HT1080 (cell line): ENCODE results near the gene YOD1. TPM values are rescaled to one million over a fixed set of nuclear protein-coding genes. Genes with fewer than 3 reads are reported as not detected.

Source experiments
- DNase-seq: peaks from one replicate; pipeline ENCODE4 v3.0.0-alpha.2; 2015; ENCODE audit warnings: low read depth
- polyA plus RNA-seq, 2 experiments: library from polyadenylated mRNA; depleted of rRNA; stranded (reverse); fragments of >200 nt; gene quantifications; 2 replicates each; pipeline ENCODE4 v1.2.3, GENCODE V29; 2015
- total RNA-seq: library from RNA; depleted of rRNA; stranded (reverse); fragments of >200 nt; shearing (Covaris generic); gene quantifications from 2 replicates; pipeline ENCODE4 v1.2.3, GENCODE V29; 2014; rRNA removed

The YOD1 gene
- 9.6 and 9.8 TPM in 2 replicates for total RNA-seq
- 6.8 and 8.8 TPM in 2 replicates for polyA plus RNA-seq (2015; cell fraction: cytosol; rRNA removed)
- 15.1 and 17.7 TPM in 2 replicates for polyA plus RNA-seq (2015; cell fraction: nucleus; rRNA removed)

DNA sequence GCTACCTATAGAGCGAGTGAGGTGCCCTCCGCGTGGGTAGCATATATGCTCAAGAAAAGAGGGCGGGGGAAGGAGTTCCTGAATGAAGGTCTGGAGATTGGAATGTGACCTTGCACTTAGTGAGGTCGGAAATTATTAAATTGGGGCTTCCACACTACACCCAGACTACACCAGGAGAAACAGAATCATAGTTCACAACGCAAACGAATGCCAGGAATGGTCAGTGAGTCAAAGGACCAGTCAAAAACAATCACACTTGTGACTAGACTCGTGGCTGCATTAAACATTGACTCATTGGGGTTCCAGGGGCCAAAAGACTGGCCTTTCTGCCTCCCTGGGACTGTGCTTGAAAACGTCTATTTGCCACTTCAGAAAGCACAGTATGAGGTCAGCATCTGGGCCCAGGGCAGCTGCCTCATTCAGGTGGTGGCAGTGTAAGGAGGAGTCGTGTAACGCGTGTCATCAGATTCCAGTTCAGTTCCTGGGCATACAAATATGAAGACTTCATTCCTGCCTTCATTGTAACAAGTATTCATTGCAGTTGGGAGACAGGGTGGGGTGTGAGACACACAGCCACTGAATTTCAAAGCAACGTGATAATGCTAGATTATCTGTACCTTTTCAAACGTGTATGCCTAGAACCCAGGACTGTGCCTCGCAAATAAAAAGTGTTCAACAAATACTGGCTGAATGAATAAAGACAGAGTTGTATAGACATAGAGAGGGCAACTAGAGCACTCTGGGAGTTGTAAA, at the start of gene YOD1:
Gene YOD1, minus strand, starts transcription at position 18 of the 753 bp plus-strand sequence. CDS start 178 bp downstream, outside the sequence.
- DNase-seq = peak; percentile 75

DNA sequence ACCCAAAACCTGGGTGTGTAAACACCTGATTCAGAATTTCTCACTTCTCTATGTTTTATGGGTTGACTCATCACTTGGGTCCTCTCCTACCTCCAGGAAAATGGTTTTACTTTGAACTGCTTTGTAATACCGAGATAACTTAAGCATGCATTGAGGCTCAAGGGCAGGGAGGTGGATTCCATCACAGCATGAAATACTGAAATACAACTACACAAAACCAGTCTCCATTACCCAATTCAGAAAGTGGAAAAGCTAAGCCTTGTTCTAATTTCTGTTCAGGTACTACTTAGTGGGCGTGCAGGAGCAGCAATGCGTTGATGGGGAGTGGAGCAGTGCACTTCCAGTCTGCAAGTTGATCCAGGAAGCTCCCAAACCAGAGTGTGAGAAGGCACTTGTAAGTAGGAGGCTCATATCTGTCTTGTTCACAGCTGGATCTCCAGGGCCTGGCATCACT, 46.9 kb upstream of the YOD1 start:
- DNase-seq = no peak

DNA sequence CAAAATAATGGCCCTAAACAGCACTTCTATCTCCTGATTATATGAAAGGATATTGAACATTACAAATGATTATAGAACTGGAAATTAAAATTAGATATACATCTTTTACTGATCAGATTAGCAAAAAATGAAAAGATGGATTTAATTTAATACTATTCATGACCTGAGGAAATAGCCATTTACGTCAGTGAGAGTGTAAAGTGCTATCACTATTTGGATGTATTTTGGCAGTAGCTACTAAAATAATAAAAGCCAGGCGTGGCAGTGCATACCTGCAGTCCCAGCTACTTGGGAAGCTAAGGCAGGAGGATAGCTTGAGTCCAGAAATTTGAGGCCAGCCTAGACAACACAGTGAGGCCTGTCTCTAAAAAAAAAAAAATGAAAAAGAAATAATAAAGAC, 42.9 kb upstream of the YOD1 start:
- no peak for DNase-seq

DNA sequence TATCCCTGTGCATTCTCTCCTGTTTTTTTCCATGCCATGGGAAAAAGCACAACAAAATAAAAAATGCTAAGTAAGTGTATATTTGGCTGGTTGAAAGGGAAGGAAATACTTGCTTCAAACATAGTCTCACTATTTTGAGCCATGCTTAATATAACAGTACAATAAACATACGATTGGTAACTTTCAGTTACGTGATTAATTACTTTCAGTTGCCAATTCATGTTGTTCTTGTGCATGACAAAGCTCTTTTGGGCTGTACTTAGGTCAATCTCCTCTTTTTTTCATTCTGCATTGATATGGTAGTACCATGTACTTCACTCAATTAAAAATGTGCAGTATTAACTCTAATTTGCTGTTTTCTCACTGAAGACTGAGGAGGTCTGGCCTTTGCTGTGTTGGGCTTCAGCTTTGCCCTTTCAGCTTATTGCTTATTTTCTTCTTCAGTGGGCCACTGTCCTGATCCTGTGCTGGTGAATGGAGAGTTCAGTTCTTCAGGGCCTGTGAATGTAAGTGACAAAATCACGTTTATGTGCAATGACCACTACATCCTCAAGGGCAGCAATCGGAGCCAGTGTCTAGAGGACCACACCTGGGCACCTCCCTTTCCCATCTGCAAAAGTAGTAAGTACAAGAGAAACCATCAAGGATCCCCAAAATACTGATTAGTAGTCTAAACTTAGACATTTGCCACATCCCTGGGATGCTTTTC, 40.3 kb upstream of the YOD1 start:
- DNase-seq = no peak

DNA sequence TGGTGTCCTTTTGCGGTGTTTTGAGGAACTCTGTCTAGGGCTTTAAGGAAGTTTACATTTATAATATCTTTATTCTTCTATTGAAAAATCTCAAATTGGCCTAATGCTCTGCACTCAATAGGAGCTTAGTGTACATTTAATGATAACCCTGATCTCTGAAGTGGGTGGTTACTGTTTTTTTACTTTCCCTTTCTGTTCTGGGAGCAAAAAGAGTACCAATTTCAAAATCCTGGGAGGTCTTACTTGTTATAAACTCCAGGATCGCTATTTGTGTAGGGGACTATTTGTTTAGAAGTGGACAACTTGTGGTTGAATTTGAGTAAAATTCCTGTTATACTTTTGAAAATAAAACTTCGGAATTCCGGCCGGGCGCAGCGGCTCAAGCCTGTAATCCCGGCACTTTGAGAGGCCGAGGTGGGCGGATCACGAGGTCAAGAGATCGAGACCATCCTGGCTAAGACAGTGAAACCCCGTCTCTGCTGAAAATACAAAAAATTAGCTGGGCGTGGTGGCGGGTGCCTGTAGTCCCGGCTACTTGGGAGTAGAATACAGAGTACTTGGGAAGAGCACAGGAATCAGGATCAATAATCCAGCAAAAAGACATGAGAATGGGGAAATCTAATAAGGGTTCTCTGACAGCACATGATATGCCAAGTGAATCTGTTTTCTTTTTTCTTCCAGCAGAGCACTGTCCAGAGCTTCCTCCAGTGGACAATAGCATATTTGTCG, 38.8 kb upstream of the YOD1 start:
- DNase-seq = no peak

DNA sequence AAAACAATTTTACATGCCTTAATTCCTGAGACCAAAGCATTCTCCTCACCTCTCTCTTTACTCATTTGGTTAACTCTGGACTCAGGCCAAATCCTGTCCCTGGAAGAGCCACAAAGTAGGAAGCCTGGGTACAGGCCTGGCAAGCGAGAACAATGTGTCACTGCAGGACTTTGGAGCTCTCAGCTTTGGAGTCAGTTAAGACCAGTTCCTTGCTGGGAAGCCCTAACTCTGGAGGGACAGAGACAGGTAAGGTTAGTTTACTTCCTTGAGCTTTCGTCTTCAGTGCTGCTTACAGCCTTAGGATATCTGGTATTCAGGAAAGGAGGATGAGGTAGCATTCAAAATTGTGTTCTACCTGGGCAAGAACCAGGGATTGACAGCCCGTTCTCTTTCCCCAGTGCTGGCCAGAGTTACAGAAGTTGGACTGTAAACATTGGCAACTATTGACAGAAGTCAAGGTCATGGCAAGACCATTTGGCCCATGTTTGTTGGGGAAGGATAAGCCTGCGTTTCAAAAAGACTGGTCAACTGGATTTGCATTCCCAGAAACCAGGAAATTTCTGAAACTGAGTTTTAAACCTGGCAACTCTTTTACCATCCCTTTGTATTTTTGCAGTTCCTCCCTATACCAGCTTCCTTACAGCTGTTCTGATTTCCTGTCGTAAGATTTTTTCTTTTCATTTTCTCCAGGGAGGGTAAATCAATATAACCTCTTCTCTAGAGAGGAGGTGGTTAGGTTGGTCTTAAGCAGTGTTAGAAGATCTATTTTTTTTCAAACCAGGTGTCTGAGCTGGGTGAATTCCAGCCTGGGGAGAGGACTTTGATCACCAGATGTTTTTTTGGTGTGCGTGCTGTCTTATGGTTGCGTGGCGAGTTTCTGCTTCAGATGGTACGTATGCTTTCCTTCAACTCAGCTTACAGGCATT, 38.0 kb upstream of the YOD1 start, which contains the start of gene C4BPB:
Gene C4BPB, plus strand, starts transcription at position 160 of the 926 bp plus-strand sequence. Its CDS starts 672 bp downstream, at position 832.
- DNase-seq = peak; percentile 25

DNA sequence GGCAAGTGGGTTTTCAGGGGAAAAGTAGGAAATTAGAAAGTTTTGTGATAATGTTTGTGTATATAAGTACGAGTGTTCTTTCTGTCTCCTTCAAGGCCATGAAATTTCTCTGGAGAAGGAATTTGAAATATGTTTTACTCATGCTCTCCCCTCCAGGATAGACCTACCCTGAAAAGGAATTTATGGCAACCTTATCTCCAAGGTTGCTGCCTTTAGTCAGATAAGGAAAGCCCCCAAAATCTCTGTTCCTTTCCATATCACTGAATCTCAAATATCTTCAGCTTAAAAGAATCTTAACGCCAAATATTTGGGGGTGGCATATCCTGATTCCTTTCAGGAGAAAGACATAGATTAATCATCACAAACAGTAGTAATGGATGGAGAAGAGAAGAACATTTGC, 37.2 kb upstream of the YOD1 start:
- no peak for DNase-seq

DNA sequence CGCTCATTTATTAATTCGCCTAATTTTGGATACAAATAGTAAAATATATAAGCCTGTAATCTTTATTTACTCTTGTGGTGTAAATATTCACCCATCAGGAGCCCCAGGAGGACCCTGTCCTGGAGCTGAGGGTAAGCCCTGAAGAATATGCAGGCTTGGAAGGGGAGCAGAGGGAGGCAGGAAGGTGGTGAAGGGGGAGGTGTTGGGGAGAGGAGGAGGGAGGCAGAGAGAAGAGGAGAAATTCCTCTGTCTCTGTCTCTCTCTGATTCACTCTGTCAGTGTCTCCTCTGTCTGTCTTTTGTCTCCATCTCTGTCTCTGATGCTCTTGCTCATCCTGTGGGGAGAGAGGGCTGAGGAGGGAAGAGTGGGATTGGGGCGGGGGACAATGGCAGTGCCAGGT, 34.9 kb upstream of the YOD1 start:
- no peak for DNase-seq

DNA sequence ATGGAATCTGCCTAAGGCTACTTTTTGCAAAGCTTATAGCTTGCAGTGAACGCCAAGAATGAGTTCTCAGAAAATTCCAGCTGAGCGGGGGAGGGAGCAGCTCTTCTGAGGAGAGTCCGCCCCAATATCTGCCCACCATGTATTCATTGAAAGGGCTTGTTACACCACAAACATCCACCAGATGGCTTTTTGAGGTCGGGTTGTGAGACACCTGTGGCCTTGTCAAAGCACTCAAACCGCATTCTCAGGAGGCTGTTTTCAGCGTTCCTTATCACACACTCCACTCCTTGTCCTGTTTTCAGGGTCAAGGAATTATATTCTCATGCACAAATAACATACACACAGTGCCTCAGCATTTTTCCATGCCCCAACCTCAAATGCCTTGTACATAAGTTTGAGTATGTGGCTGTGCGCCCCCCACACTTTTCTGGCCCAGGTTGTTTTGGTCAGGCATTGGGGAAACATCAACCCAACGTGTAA, 33.7 kb upstream of the YOD1 start:
- peak; percentile 57 for DNase-seq

DNA sequence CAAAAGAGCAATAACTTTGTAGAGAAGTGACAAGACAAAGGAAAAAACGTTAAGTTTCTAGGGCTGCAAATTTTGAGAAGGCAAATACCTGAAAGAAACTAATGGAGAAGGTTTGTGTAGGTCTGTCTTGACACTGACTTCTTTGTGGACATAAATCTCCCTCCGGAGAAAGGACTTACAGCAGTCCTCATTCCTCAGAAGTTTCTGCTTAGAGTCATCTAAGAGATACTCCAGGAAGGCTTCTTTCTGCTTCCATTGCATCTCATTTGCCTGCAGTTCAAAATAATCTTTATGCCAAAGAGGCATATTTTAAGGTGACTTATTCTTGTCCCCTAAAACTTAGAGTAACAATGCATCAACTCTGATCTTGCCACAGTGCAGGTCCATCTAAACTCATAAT, 33.2 kb upstream of the YOD1 start:
- no peak for DNase-seq

DNA sequence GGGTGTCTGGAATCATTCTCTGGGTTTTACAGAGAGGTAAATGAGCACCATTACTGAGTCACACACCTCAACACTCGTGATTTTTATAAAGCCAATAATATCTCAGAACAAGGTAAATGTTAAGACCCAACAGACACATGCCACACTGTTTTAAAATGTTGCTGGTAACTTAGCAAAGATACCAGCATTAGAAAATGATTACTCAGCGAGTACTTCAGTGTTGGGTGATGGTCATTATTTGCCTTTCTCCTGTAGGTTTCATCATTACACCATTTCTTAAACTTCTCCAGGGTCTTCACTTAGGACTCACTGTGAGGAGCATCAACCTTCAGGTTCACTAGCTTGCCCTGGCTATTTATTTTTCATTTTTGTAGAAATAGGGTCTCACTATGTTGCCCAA, 30.8 kb upstream of the YOD1 start:
- DNase-seq = no peak

DNA sequence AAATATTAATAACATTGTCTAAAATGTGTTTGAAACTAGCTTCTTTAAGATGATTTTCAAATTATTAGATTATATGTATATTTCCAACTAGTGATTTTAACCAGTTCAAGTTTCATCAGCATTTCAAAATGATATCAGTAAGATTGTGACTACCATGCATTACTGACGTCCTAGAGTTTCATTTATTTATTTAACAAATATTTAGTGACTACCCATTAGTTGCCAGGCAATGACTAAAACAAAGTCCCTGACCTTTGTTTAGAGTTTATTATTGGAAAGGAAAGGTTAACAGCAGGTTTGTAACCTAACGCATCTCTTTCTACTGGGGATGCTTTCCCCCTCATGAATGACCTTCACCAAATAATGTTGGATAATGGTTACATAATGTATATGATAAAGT, 30.1 kb upstream of the YOD1 start:
- no peak for DNase-seq

DNA sequence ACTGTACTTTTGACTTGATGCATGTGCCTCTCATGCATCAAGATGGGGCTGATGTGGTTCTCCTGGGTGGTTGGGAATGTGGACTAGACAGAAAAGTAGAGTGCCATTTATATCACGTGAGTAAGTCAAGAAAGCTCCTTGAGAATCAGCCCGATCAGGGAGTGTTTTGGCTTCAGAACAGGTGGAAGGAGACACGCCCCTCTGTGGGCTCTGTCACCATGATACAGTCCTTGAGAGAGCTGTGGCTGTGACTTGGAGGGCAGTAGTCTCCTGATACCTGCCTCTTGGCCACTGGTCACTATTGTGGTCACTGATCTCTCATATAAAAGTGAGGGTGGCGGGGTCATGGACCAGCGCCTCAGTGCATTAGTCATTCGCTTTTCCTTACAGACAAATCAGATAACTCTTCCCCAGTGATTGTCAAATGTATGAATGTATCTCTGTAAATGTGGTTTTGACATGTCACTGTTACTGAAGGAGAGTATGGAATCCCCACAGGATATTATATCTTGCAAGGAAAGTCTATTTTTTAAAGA, 28.8 kb upstream of the YOD1 start:
- DNase-seq = peak; percentile 13

DNA sequence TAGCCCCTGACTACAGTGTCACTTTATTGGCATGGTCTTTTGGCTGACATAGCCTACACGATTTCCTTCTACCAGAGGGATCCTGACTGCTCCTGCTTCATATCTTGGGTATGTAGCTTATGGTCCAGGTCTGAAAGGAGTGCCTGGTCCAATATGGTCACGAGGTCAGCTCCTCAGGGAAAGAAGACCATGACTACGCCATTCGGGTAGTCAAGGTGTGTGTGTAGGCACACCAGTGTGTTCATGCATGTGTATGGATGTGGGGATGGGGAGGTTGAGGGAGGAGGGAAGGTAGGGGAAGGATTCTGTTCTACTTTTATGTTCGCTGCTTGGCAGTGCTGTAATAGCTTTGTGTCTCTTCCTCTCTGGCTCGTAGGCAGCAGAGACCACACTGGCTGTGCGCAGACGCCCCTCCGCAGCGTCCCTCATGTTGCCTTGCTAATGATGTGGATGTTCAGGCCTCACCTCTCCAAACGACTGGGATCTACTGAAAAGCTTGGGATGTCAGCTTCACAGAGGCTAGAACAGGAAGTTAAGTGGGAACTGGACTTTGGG, 27.6 kb upstream of the YOD1 start:
- no peak for DNase-seq

DNA sequence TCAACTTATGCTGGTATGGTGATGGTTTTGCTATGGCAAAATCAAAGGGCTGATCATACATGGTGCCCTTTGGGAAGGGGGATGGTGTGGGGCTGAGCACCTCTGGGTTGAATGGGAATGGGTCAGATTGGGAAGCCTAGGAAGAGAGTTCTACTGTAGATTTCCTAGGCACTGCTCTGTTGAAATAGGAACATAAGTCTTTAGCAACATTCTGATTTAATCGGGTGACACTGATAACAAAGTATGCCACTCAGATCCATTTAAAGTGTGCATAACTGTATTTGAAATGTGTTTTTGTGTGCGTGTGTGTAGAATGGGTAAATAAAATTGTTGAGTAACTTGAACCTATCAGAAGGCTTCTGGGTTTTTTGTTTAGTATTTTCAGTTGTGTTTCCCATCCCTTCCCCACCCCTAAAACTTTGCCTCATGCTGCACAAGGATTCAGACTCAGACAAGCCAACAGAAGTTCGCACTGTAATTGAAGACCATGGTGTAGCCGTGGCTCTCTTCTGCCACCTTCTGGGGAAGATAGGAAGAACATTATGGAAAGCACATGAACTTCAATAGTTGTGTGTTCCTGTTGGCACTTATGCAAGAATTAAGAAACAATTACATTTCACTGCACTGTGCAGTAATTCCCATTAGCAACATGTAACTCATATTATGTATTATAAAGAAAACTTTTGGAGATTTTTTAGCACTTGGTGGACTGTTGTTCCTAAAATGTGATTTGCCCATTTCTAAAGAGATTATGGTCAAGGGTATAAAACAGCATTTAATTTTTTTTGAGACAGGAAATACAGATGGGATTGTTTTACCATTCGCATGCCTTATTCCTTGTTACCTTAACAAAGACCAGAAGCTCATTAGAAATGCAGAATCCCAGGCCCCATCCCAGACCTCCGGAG, 26.7 kb upstream of the YOD1 start:
- DNase-seq = peak; percentile 65

DNA sequence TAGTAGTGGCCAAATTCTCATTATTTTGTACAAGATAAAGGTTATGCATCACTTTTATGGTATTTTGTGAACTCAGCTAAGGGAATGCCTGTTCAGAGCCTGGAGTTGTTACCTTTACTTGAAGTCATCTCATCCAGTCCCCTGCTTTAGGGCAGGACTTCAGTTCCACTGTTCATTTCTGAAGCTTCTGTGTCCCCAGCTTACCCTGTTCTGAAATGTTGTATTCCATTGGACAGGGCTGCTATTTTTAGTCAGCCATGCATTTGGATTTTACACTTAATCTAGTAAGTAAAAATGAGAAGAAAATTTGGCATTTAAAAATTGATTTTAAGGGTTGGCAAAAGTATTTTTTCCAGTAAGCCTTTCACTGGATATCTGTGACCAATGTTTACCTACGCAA, 26.0 kb upstream of the YOD1 start:
- no peak for DNase-seq

DNA sequence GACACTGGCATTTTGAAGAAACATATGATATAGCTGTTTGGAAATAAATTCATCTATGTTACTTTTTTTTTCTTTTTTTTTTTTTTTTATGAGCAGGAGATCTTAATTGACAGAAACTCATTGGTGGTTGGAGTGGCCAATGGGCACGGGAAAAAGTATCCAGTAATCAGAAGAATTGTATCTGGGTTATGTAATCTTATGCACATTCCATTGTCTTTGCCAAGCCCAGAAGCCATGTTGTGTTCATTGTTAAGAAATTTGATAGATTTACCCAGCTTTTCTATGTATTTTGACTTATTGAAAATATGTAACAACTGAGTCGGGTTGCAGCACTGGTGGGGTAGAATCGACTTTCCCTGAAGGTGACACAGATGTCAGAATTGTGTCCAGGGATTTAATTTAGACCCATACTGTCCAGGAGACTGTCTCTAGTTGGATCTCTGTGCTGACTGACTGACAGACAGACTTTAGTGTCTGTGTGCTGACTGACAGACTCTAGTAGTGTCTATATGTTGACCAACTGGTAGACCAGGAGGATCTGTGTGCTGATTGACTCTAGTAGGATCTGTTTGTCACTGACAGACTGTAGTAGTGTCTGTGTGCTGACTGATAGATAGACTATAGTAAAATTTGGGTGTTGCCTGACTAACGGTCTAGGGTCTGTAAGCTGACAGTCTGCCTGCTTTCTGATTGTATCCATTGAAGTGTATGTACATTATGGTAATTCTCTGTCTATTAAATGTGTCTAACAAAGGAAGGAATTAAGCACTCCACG, 25.4 kb upstream of the YOD1 start:
- no peak for DNase-seq
